Esophagus muscularis mucosa (tissue), 3 donors: ENCODE data around the gene PPP1R14C.

Experiments used
- POLR2A ChIP-seq: fragments of 450-650 bp; IDR thresholded peaks from one replicate; pipeline ENCODE4 v1.6.1; 2017; ENCODE audit warnings: antibody characterized with exemption, moderate library complexity, mild to moderate bottlenecking, low read depth
- TF ChIP-seq, protein P1 (sequence below), 3 experiments: fragments of 200-600 bp in 2 of 3; fragments of 450-650 bp in 1 of 3; sonication (generic) in 2 of 3; IDR thresholded peaks; one replicate each; pipeline ENCODE4 v1.5.1; 2017 to 2019; ENCODE audit warnings: antibody characterized with exemption in 3 of 3, mild to moderate bottlenecking in 2 of 3, moderate library complexity in 1 of 3

DNA sequence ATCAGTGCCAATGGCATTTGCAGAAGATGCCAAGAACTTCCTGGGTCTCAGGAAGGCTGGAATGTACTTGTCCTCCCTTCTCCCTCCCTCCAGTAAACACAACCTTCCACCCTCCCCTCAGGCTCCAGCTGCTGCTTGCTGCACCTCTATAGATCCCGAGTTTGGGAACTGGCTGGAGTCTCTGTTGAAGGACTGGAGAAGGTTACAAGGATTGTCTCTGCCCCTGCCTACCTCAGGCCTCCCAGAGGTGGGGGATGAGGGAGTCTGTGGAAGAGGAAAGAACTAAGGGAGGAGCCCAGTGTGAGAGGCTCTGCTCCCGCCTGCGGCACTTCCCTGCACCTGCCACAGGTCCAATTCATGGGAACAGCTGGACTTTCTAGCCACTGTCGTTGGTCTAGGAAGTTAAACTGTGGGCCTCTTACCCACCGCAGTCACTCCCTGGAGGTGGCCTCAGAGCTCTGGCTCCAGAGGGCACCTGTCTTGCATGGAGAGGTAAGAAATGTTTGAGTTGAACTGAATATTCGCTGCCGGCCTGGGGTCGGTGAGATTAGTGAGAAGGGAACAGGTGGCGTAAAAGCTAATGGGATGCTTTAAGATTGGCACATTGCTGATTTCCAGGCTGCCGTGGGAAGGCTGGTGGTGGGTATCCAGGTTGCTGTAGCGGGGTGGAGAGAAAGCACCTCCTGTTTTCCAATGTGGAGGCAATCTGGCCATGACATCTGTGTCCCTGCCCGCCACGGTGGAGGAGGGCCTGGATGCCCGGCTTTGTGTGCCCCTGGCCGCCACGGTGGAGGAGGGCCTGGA lies 54.3 kb downstream of the PPP1R14C start:
- TF ChIP-seq, protein P1, sequence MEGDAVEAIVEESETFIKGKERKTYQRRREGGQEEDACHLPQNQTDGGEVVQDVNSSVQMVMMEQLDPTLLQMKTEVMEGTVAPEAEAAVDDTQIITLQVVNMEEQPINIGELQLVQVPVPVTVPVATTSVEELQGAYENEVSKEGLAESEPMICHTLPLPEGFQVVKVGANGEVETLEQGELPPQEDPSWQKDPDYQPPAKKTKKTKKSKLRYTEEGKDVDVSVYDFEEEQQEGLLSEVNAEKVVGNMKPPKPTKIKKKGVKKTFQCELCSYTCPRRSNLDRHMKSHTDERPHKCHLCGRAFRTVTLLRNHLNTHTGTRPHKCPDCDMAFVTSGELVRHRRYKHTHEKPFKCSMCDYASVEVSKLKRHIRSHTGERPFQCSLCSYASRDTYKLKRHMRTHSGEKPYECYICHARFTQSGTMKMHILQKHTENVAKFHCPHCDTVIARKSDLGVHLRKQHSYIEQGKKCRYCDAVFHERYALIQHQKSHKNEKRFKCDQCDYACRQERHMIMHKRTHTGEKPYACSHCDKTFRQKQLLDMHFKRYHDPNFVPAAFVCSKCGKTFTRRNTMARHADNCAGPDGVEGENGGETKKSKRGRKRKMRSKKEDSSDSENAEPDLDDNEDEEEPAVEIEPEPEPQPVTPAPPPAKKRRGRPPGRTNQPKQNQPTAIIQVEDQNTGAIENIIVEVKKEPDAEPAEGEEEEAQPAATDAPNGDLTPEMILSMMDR (IDR thresholded peaks at IDR 0.05), result no peak
- TF ChIP-seq POLR2A, result no peak
